ENCODE measurements around the gene TSPAN33. TPM values are rescaled to one million over a fixed set of nuclear protein-coding genes. Genes with fewer than 3 reads are reported as not detected.

TSPAN33 gene
- total RNA-seq, 2 experiments from 2014 or later: 14.6 to 44.8 TPM

- intact Hi-C loops (cut with micrococcal nuclease; ENCODE audit: unreplicated experiment): no loop called here
- H3K4me2 ChIP-seq (ENCODE audit: low read length): no peak overlapping the region
- no peaks in the 10 kb centered on the region for H3K9me2 ChIP-seq (ENCODE audit: insufficient read depth, low read length)
- no TSS peak for BruUV-seq (replicated peaks)
- H4K20me1 ChIP-seq (ENCODE audit: insufficient read depth, low read length): no peaks in the 10 kb centered on the region
- ChIA-PET CTCF (ENCODE audit: unreplicated experiment) (interaction anchor here (1.3 kb wide), 1 partner anchor 45 kb away, joined by 9 read pairs; no protein-coding TSS in a partner anchor), POLR2A (no interaction called here)
- no peaks in the 10 kb centered on the region for H3K36me3 ChIP-seq (ENCODE audit: insufficient read depth, low read length)
- H3K27ac ChIP-seq (ENCODE audit: low read depth, low read length, poor library complexity, severe bottlenecking): no peak overlapping the region
- no peak for TF ChIP-seq EZH2phosphoT487 (IDR thresholded peaks at IDR 0.05; ENCODE audit: borderline replicate concordance, low read depth, low read length)
- TF ChIP-seq CTCF (conservative IDR thresholded peaks at IDR 0.05; ENCODE audit: low read length): no peak
- DNase-seq (ENCODE audit: low spot score): no peak
- peaks cover 5% of the 10 kb centered on the region for H3K4me1 ChIP-seq (ENCODE audit: insufficient read depth, low read length, poor library complexity, severe bottlenecking)
- H3K9me3 ChIP-seq (ENCODE audit: low read length): no peaks in the 10 kb centered on the region
- no peak overlapping the region for H3K4me3 ChIP-seq (ENCODE audit: low read depth, low read length, poor library complexity, severe bottlenecking)
- H2AFZ ChIP-seq (ENCODE audit: low read length): no peak overlapping the region
- H3K79me2 ChIP-seq (ENCODE audit: insufficient read depth, low read depth, low read length): no peaks in the 10 kb centered on the region
Measured at GRCh38 chr7:129208667-129209066, 64.2 kb downstream of the TSPAN33 start.

- intact Hi-C loops (cut with micrococcal nuclease; ENCODE audit: unreplicated experiment): no loop called here
- DNase-seq (ENCODE audit: low spot score): no peak
- H3K36me3 ChIP-seq (ENCODE audit: insufficient read depth, low read length): no peaks in the 10 kb centered on the region
- no peaks in the 10 kb centered on the region for H3K79me2 ChIP-seq (ENCODE audit: insufficient read depth, low read depth, low read length)
- H3K9me3 ChIP-seq (ENCODE audit: low read length): no peaks in the 10 kb centered on the region
- no peak overlapping the region for H3K27ac ChIP-seq (ENCODE audit: low read depth, low read length, poor library complexity, severe bottlenecking)
- BruUV-seq (replicated peaks): no TSS peak
- H3K4me1 ChIP-seq (ENCODE audit: insufficient read depth, low read length, poor library complexity, severe bottlenecking): peaks cover 5% of the 10 kb centered on the region
- TF ChIP-seq EZH2phosphoT487 (IDR thresholded peaks at IDR 0.05; ENCODE audit: borderline replicate concordance, low read depth, low read length) (no peak), CTCF (conservative IDR thresholded peaks at IDR 0.05; ENCODE audit: low read length) (no peak)
- H3K9me2 ChIP-seq (ENCODE audit: insufficient read depth, low read length): no peaks in the 10 kb centered on the region
- H3K4me3 ChIP-seq (ENCODE audit: low read depth, low read length, poor library complexity, severe bottlenecking): no peak overlapping the region
- no peak overlapping the region for H2AFZ ChIP-seq (ENCODE audit: low read length)
- ChIA-PET CTCF (ENCODE audit: unreplicated experiment) (interaction anchor here (1.3 kb wide), 1 partner anchor 46 kb away, joined by 9 read pairs; no protein-coding TSS in a partner anchor), POLR2A (interaction anchor here (1.0 kb wide), 1 partner anchor 109 kb away, joined by 3 read pairs; no protein-coding TSS in a partner anchor)
- H3K4me2 ChIP-seq (ENCODE audit: low read length): no peak overlapping the region
- H4K20me1 ChIP-seq (ENCODE audit: insufficient read depth, low read length): no peaks in the 10 kb centered on the region
Measured at GRCh38 chr7:129209067-129209926, 64.8 kb downstream of the TSPAN33 start.

Measured in OCI-LY7 (cell line).